Astrocyte (in vitro differentiated cells and primary cell): ENCODE results near the gene VEZT. TPM values are rescaled to one million over a fixed set of nuclear protein-coding genes. Genes with fewer than 3 reads are reported as not detected.
A peak's percentile ranks its signal among the peaks of the same experiment; 100 is the strongest.

Source experiments
- DNase-seq: peaks from one replicate; pipeline ENCODE4 v3.0.0-alpha.2; 2010; ENCODE audit warnings: low read depth
- FAIRE-seq: peaks from 2 replicates; lab custom pipeline; 2011; peaks lifted over from hg19 to GRCh38; lab: Jason Lieb, UNC
- H2AFZ ChIP-seq: 2 replicates; pipeline ENCODE4 v1.6.0; 2012; ENCODE audit warnings: low read depth, low read length, inconsistent platforms
- H3K27ac ChIP-seq: 2 replicates; pipeline ENCODE4 v1.5.1; 2011; ENCODE audit warnings: low read depth, low read length, inconsistent platforms
- H3K27me3 ChIP-seq: 2 replicates; pipeline ENCODE4 v1.6.0; 2011; ENCODE audit warnings: low read length, inconsistent platforms; ENCODE audit not compliant: insufficient read depth
- H3K36me3 ChIP-seq: 2 replicates; pipeline ENCODE4 v1.5.1; 2011; ENCODE audit warnings: low read length, inconsistent platforms; ENCODE audit not compliant: insufficient read depth
- H3K4me1 ChIP-seq: 2 replicates; pipeline ENCODE4 v1.5.1; 2011; ENCODE audit warnings: low read length, inconsistent platforms; ENCODE audit not compliant: insufficient read depth
- H3K4me2 ChIP-seq: 2 replicates; pipeline ENCODE4 v1.6.0; 2012; ENCODE audit warnings: low read length, inconsistent platforms
- H3K4me3 ChIP-seq: 2 replicates; pipeline ENCODE4 v1.5.1; 2011; ENCODE audit warnings: low read depth, mild to moderate bottlenecking, low read length, inconsistent platforms; ENCODE audit not compliant: insufficient read depth
- H3K79me2 ChIP-seq: 2 replicates; pipeline ENCODE4 v1.6.0; 2012; ENCODE audit warnings: mild to moderate bottlenecking, low read length, inconsistent platforms; ENCODE audit not compliant: insufficient read depth
- H3K9ac ChIP-seq: 2 replicates; pipeline ENCODE4 v1.6.0; 2012; ENCODE audit warnings: mild to moderate bottlenecking, low read length, inconsistent platforms
- H3K9me3 ChIP-seq: 2 replicates; pipeline ENCODE4 v1.5.1; 2012; ENCODE audit warnings: low read depth, mild to moderate bottlenecking, low read length, inconsistent platforms; ENCODE audit not compliant: insufficient read depth
- H4K20me1 ChIP-seq: 2 replicates; pipeline ENCODE4 v1.6.0; 2012; ENCODE audit warnings: low read length, inconsistent platforms; ENCODE audit not compliant: insufficient read depth
- H3K27ac Mint-ChIP-seq: one replicate; pipeline ENCODE4 v1.8.0; 2021; ENCODE audit warnings: mild to moderate bottlenecking, mixed read lengths; ENCODE audit not compliant: unreplicated experiment
- H3K27me3 Mint-ChIP-seq: one replicate; pipeline ENCODE4 v1.8.0; 2021; ENCODE audit warnings: low read depth, mixed read lengths; ENCODE audit not compliant: unreplicated experiment
- H3K36me3 Mint-ChIP-seq: one replicate; pipeline ENCODE4 v1.8.0; 2021; ENCODE audit warnings: low read depth, mixed read lengths; ENCODE audit not compliant: unreplicated experiment
- H3K4me1 Mint-ChIP-seq: one replicate; pipeline ENCODE4 v1.8.0; 2021; ENCODE audit warnings: low read depth, mixed read lengths; ENCODE audit not compliant: unreplicated experiment
- H3K4me3 Mint-ChIP-seq: one replicate; pipeline ENCODE4 v1.8.0; 2021; ENCODE audit warnings: mild to moderate bottlenecking, moderate library complexity, mixed read lengths; ENCODE audit not compliant: unreplicated experiment
- H3K9me3 Mint-ChIP-seq: one replicate; pipeline ENCODE4 v1.8.0; 2021; ENCODE audit warnings: mild to moderate bottlenecking, mixed read lengths; ENCODE audit not compliant: unreplicated experiment
- EZH2 ChIP-seq: IDR thresholded peaks from 2 replicates; pipeline ENCODE4 v1.6.1; 2012; ENCODE audit warnings: mild to moderate bottlenecking, low read length, inconsistent platforms; ENCODE audit not compliant: insufficient read depth
- total RNA-seq: library from RNA; stranded (reverse); gene quantifications from 2 replicates; pipeline ENCODE4 v1.2.1, GENCODE V29; 2021
- TF ChIP-seq, protein P1 (sequence below): IDR thresholded peaks from 2 replicates; pipeline ENCODE4 v1.5.1; 2011; ENCODE audit warnings: low read depth, mild to moderate bottlenecking, inconsistent platforms, low read length, moderate library complexity; ENCODE audit not compliant: insufficient read depth

The VEZT gene
- total RNA-seq, 1 donor from 2014 or later = 106 TPM

DNA sequence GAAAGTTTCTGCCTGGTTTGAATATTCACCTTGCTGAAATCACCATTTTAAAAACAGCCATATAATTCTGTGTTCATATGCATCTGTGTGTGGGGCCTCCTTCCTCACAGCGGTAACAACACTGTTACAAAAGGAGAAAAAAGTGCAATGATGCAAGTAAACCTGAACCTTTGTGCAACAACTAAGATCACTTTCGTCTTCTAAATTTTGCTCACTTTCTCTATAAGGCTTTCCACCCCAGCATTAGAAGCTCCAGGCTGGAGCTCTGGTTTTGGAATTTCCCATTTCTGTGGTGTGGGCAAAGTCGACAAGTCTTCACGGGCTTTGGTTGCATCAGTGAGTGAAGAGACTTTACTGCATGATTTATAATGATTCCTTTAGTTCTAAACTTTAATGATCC, 18.7 kb upstream of the VEZT start:
- Mint-ChIP-seq H3K27me3 (no peaks in the 10 kb centered on the region), H3K36me3 (peaks cover 2% of the 10 kb centered on the region), H3K4me3 (no peak overlapping the region), H3K9me3 (no peaks in the 10 kb centered on the region), H3K27ac (peak overlapping the region; percentile 50), H3K4me1 (peaks cover 42% of the 10 kb centered on the region)
- peaks cover 2% of the 10 kb centered on the region for H3K36me3 ChIP-seq
- no peak overlapping the region for H3K4me2 ChIP-seq
- H4K20me1 ChIP-seq = no peaks in the 10 kb centered on the region
- no peaks in the 10 kb centered on the region for H3K27me3 ChIP-seq
- no peak overlapping the region for H2AFZ ChIP-seq
- FAIRE-seq (no peak), DNase-seq (no peak)
- H3K4me1 ChIP-seq = peaks cover 20% of the 10 kb centered on the region
- peaks cover 53% of the 10 kb centered on the region for H3K79me2 ChIP-seq
- TF ChIP-seq, protein P1, sequence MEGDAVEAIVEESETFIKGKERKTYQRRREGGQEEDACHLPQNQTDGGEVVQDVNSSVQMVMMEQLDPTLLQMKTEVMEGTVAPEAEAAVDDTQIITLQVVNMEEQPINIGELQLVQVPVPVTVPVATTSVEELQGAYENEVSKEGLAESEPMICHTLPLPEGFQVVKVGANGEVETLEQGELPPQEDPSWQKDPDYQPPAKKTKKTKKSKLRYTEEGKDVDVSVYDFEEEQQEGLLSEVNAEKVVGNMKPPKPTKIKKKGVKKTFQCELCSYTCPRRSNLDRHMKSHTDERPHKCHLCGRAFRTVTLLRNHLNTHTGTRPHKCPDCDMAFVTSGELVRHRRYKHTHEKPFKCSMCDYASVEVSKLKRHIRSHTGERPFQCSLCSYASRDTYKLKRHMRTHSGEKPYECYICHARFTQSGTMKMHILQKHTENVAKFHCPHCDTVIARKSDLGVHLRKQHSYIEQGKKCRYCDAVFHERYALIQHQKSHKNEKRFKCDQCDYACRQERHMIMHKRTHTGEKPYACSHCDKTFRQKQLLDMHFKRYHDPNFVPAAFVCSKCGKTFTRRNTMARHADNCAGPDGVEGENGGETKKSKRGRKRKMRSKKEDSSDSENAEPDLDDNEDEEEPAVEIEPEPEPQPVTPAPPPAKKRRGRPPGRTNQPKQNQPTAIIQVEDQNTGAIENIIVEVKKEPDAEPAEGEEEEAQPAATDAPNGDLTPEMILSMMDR = no peak
- TF ChIP-seq EZH2 = no peak
- no peak overlapping the region for H3K4me3 ChIP-seq
- H3K27ac ChIP-seq = no peak overlapping the region
- H3K9ac ChIP-seq = no peak overlapping the region
- no peaks in the 10 kb centered on the region for H3K9me3 ChIP-seq

DNA sequence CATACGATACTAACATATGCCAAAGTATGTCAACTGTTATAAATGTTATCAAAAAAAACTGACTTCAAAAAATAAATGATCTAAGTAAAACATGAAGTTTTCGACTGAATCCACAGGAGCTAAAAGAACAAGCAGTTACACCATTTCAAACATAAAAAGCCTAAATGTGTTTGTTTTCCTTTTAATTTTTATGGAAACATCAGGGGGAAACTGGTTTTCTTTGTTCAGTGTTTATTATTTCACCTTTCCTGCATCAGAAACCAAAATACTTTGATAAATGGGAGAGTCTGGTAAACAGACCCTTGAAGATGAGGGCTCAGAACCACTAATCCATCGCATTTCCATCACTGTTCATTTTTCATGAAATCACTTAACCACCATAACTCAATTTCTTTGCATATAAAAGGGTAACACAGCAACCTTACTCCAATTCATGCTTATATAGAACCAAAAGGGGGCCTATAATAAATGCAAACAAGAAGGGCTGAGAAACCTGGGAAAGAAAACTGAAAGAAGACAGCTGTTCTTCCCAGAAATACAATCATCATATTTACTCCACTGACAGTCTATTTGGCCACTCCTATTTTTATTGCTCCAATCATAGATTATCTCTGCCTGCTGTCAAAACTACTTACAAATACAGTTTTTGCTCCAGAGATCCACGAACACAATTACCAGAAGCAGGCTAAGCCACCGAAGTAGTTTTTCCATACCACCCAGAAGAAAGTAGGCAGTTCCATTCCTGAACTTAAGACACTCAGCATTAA, 17.3 kb upstream of the VEZT start:
- Mint-ChIP-seq H3K27ac (peak overlapping the region; percentile 95), H3K9me3 (no peaks in the 10 kb centered on the region)
- H3K9ac ChIP-seq = peak overlapping the region; percentile 12

More for the DNA sequence above, 17.3 kb upstream of the VEZT start:
- FAIRE-seq = no peak
- Histone ChIP-seq H3K4me2 (peak overlapping the region; percentile 66), H3K4me1 (peaks cover 34% of the 10 kb centered on the region), H3K79me2 (peaks cover 54% of the 10 kb centered on the region), H2AFZ (no peak overlapping the region), H3K36me3 (no peaks in the 10 kb centered on the region), H3K9me3 (no peaks in the 10 kb centered on the region), H3K4me3 (no peak overlapping the region), H3K27ac (peak overlapping the region; percentile 57), H4K20me1 (no peaks in the 10 kb centered on the region), H3K27me3 (no peaks in the 10 kb centered on the region)
- DNase-seq = no peak
- no peaks in the 10 kb centered on the region for H3K27me3 Mint-ChIP-seq
- H3K4me1 Mint-ChIP-seq = peaks cover 54% of the 10 kb centered on the region
- H3K36me3 Mint-ChIP-seq = no peaks in the 10 kb centered on the region
- no peak for TF ChIP-seq EZH2
- TF ChIP-seq, protein P1 = no peak
- no peak overlapping the region for H3K4me3 Mint-ChIP-seq
